H1 (cell line): ENCODE measurements around the gene XCL1. TPM values are rescaled to one million over a fixed set of nuclear protein-coding genes. Genes with fewer than 3 reads are reported as not detected.

Source experiments
- CTCF ChIA-PET: fragments of 300-600 bp; sonication (Branson Sonifier 250); formaldehyde crosslinking; loops from one replicate; lab custom pipeline; 2021; ENCODE audit not compliant: partially characterized antibody; lab: Charles Lee
- POLR2A ChIA-PET: fragments of 300-600 bp; sonication (Branson Sonifier 250); formaldehyde crosslinking; loops from one replicate; lab custom pipeline; 2021; ENCODE audit warnings: inconsistent platforms; ENCODE audit not compliant: partially characterized antibody; lab: Charles Lee
- DNase-seq, 2 experiments: peaks; one replicate each; pipeline versions ENCODE4 v3.0.0 to v3.0.0-alpha.2; 2010 to 2022; ENCODE audit warnings: low spot score in 2 of 2, low read depth in 1 of 2, mixed read lengths in 1 of 2
- FAIRE-seq: peaks from 2 replicates; lab custom pipeline; 2011; peaks lifted over from hg19 to GRCh38; lab: Jason Lieb, UNC
- H2AFZ ChIP-seq: 2 replicates; pipeline ENCODE4 v1.8.1; 2012; ENCODE audit warnings: low read length, inconsistent platforms
- H2AK5ac ChIP-seq: 2 replicates; pipeline ENCODE4 v1.6.1; 2013; ENCODE audit warnings: low read depth, low read length
- H2BK120ac ChIP-seq: replicated peaks from 2 replicates; pipeline ENCODE3; 2013; ENCODE audit warnings: low read depth, low read length, inconsistent platforms
- H2BK12ac ChIP-seq: 2 replicates; pipeline ENCODE4 v1.6.1; 2013; ENCODE audit warnings: low read depth, low read length
- H2BK15ac ChIP-seq: 2 replicates; pipeline ENCODE4 v1.6.1; 2013; ENCODE audit warnings: low read length
- H2BK20ac ChIP-seq: 2 replicates; pipeline ENCODE4 v1.6.1; 2013; ENCODE audit warnings: low read length
- H2BK5ac ChIP-seq: 2 replicates; pipeline ENCODE4 v1.6.1; 2013; ENCODE audit warnings: low read depth, low read length
- H3K14ac ChIP-seq: 2 replicates; pipeline ENCODE4 v1.6.1; 2013; ENCODE audit warnings: inconsistent platforms; ENCODE audit not compliant: insufficient read length
- H3K18ac ChIP-seq: 2 replicates; pipeline ENCODE4 v1.6.1; 2013; ENCODE audit warnings: low read length; ENCODE audit errors: extremely low read depth
- H3K23ac ChIP-seq: 2 replicates; pipeline ENCODE4 v1.6.1; 2013; ENCODE audit warnings: inconsistent platforms; ENCODE audit not compliant: insufficient read length
- H3K23me2 ChIP-seq: 2 replicates; pipeline ENCODE4 v1.6.1; 2013; ENCODE audit warnings: low read depth, low read length
- H3K27ac ChIP-seq: 2 replicates; pipeline ENCODE4 v1.6.1; 2011; ENCODE audit warnings: low read depth, low read length, inconsistent platforms
- H3K27me3 ChIP-seq, 4 experiments: replicated peaks in 1 of 4; 1 replicate in 1 of 4; 2 replicates in 3 of 4; pipeline versions ENCODE4 v1.6.1 to v1.8.1; 2011 to 2013; ENCODE audit warnings: low read length in 3 of 4, mild to moderate bottlenecking in 3 of 4, inconsistent platforms in 2 of 4, mixed read lengths in 2 of 4, moderate library complexity in 1 of 4; ENCODE audit not compliant: control insufficient read depth in 3 of 4, insufficient read depth in 3 of 4; ENCODE audit errors: extremely low read depth in 1 of 4
- H3K36me3 ChIP-seq, 4 experiments: 2 replicates each; pipeline versions ENCODE4 v1.6.1 to v1.8.1; 2011 to 2013; ENCODE audit warnings: mild to moderate bottlenecking in 4 of 4, low read length in 3 of 4, moderate library complexity in 2 of 4, control low read depth in 1 of 4, inconsistent platforms in 1 of 4; ENCODE audit not compliant: insufficient read depth in 4 of 4, control insufficient read depth in 2 of 4
- H3K4ac ChIP-seq: replicated peaks from 2 replicates; pipeline ENCODE3; 2013; ENCODE audit warnings: low read length, low read depth, mixed read lengths, inconsistent platforms; ENCODE audit not compliant: insufficient read length
- H3K4me1 ChIP-seq, 4 experiments: replicated peaks in 1 of 4; 1 replicate in 1 of 4; 2 replicates in 3 of 4; pipeline versions ENCODE4 v1.6.1 to v1.8.1; 2011 to 2013; ENCODE audit warnings: low read length in 3 of 4, inconsistent platforms in 2 of 4, mixed read lengths in 1 of 4; ENCODE audit not compliant: insufficient read depth in 4 of 4, control insufficient read depth in 3 of 4
- H3K4me2 ChIP-seq, 2 experiments: 2 replicates each; pipeline versions ENCODE4 v1.6.1 to v1.8.1; 2011 to 2013; ENCODE audit warnings: low read depth in 2 of 2, low read length in 2 of 2, control low read depth in 1 of 2, inconsistent platforms in 1 of 2, mild to moderate bottlenecking in 1 of 2; ENCODE audit not compliant: insufficient read depth in 1 of 2
- H3K4me3 ChIP-seq, 4 experiments: fragments of 200-600, 300-600 bp in 1 of 4; sonication (generic), shearing (Covaris generic), sonication (Bioruptor Twin) in 1 of 4; 2 replicates each; pipeline versions ENCODE4 v1.5.1 to v1.8.1; 2011 to 2016; ENCODE audit warnings: low read length in 4 of 4, low read depth in 3 of 4, control low read depth in 2 of 4, inconsistent platforms in 2 of 4, mild to moderate bottlenecking in 2 of 4, mixed read lengths in 1 of 4, moderate library complexity in 1 of 4; ENCODE audit not compliant: insufficient read depth in 2 of 4; ENCODE audit errors: extremely low read depth in 1 of 4
- H3K56ac ChIP-seq: replicated peaks from 2 replicates; pipeline ENCODE3; 2013; ENCODE audit warnings: low read depth, mild to moderate bottlenecking, mixed read lengths, low read length, inconsistent platforms; ENCODE audit not compliant: insufficient read length
- H3K79me1 ChIP-seq: 2 replicates; pipeline ENCODE4 v1.6.1; 2013; ENCODE audit warnings: low read depth, low read length, control low read depth
- H3K79me2 ChIP-seq, 2 experiments: 2 replicates each; pipeline versions ENCODE4 v1.6.1 to v1.8.1; 2012 to 2013; ENCODE audit warnings: low read length in 2 of 2, mild to moderate bottlenecking in 2 of 2, inconsistent platforms in 1 of 2; ENCODE audit not compliant: insufficient read depth in 2 of 2, control insufficient read depth in 1 of 2
- H3K9ac ChIP-seq, 4 experiments: replicated peaks in 1 of 4; 1 replicate in 1 of 4; 2 replicates in 3 of 4; pipeline versions ENCODE4 v1.6.1 to v1.8.1; 2011 to 2013; ENCODE audit warnings: low read depth in 3 of 4, low read length in 3 of 4, control low read depth in 2 of 4, mild to moderate bottlenecking in 2 of 4, moderate library complexity in 2 of 4, inconsistent platforms in 1 of 4; ENCODE audit errors: extremely low read depth in 1 of 4
- H3K9me3 ChIP-seq, 2 experiments: 2 replicates each; pipeline versions ENCODE4 v1.6.1 to v1.8.1; 2012 to 2013; ENCODE audit warnings: mild to moderate bottlenecking in 2 of 2, moderate library complexity in 2 of 2, control low read depth in 1 of 2, inconsistent platforms in 1 of 2, low read depth in 1 of 2, low read length in 1 of 2, mixed read lengths in 1 of 2; ENCODE audit not compliant: insufficient read depth in 2 of 2
- H4K20me1 ChIP-seq, 2 experiments: replicated peaks in 1 of 2; 2 replicates each; pipeline versions ENCODE3 to v1.8.1; 2011 to 2013; ENCODE audit warnings: inconsistent platforms in 2 of 2, low read length in 2 of 2, mild to moderate bottlenecking in 1 of 2; ENCODE audit not compliant: insufficient read depth in 2 of 2, control insufficient read depth in 1 of 2
- H4K5ac ChIP-seq: 2 replicates; pipeline ENCODE4 v1.6.1; 2013; ENCODE audit warnings: low read length, low read depth, mixed read lengths, inconsistent platforms; ENCODE audit not compliant: insufficient read length
- H4K8ac ChIP-seq: 2 replicates; pipeline ENCODE4 v1.8.0; 2013; ENCODE audit warnings: mild to moderate bottlenecking, moderate library complexity, low read length, inconsistent platforms; ENCODE audit not compliant: insufficient read depth; ENCODE audit errors: extremely low read depth
- H4K91ac ChIP-seq: replicated peaks from 2 replicates; pipeline ENCODE3; 2013; ENCODE audit warnings: low read length, mixed read lengths, inconsistent platforms; ENCODE audit not compliant: insufficient read length
- ATF3 ChIP-seq: IDR thresholded peaks from 2 replicates; pipeline ENCODE4 v1.6.1; 2011; ENCODE audit warnings: low read depth, mild to moderate bottlenecking, low read length; ENCODE audit not compliant: insufficient read depth
- CHD1 ChIP-seq: IDR thresholded peaks from 2 replicates; pipeline ENCODE4 v1.6.1; 2012; ENCODE audit warnings: low read depth, low read length, improper control_type of control experiment
- CTCF ChIP-seq, 3 experiments: IDR thresholded peaks; 1 replicate in 2 of 3; 2 replicates in 1 of 3; pipeline versions ENCODE4 v1.5.1 to v1.6.1; 2011; ENCODE audit warnings: low read length in 3 of 3, mild to moderate bottlenecking in 3 of 3, inconsistent platforms in 2 of 3, low read depth in 1 of 3, moderate library complexity in 1 of 3; ENCODE audit not compliant: insufficient read depth in 1 of 3; ENCODE audit errors: control extremely low read depth in 1 of 3
- POLR2A ChIP-seq, 2 experiments: IDR thresholded peaks; 1 replicate in 1 of 2; 2 replicates in 1 of 2; pipeline ENCODE4 v1.6.1; 2011; ENCODE audit warnings: low read depth in 2 of 2, low read length in 2 of 2, mild to moderate bottlenecking in 2 of 2; ENCODE audit errors: control extremely low read depth in 1 of 2
- POU5F1 ChIP-seq: IDR thresholded peaks from 2 replicates; pipeline ENCODE4 v1.6.1; 2011; ENCODE audit warnings: low read depth, mild to moderate bottlenecking, low read length, moderate library complexity
- RBBP5 ChIP-seq: IDR thresholded peaks from 2 replicates; pipeline ENCODE4 v1.7.1; 2012; ENCODE audit warnings: low read depth, mild to moderate bottlenecking, inconsistent platforms, low read length, moderate library complexity, borderline replicate concordance
- RNF2 ChIP-seq: fragments of 200-900, 300-1000 bp; sonication (generic); IDR thresholded peaks from 2 replicates; pipeline ENCODE4 v1.7.1; 2016; ENCODE audit warnings: borderline replicate concordance, low read depth, mild to moderate bottlenecking, antibody characterized with exemption, low read length; ENCODE audit not compliant: poor library complexity, severe bottlenecking; ENCODE audit errors: missing control alignments
- SIN3A ChIP-seq, 2 experiments: IDR thresholded peaks in 1 of 2; conservative IDR thresholded peaks in 1 of 2; 2 replicates each; pipeline ENCODE4 v1.6.1; 2011 to 2012; ENCODE audit warnings: low read length in 2 of 2, improper control_type of control experiment in 1 of 2, low read depth in 1 of 2, mild to moderate bottlenecking in 1 of 2
- SIX5 ChIP-seq: IDR thresholded peaks from 2 replicates; pipeline ENCODE4 v1.6.1; 2011; ENCODE audit warnings: mild to moderate bottlenecking, low read depth, low read length
- SP4 ChIP-seq: IDR thresholded peaks from 2 replicates; pipeline ENCODE4 v1.6.1; 2012; ENCODE audit warnings: low read length, inconsistent platforms
- WGBS, 2 experiments: shearing (Covaris generic) in 1 of 2; methylation state at CpG; one replicate each; pipeline versions ENCODE4 v1.1.6 to v1.1.7; 2013 to 2015; ENCODE audit warnings: low lambda C conversion rate in 2 of 2, mixed read lengths in 2 of 2, inconsistent platforms in 1 of 2, low coverage in 1 of 2, missing lambda C conversion rate in 1 of 2; ENCODE audit not compliant: insufficient replicate concordance in 2 of 2, insufficient coverage in 1 of 2, insufficient read length in 1 of 2; ENCODE audit errors: extremely low coverage in 1 of 2, missing lambda C conversion rate in 1 of 2; 5-methylcytosine and 5-hydroxymethylcytosine counted together
- polyA plus RNA-seq, 7 experiments: library from polyadenylated mRNA; depleted of rRNA in 3 of 7; stranded (reverse) in 5 of 7; unstranded in 2 of 7; fragments of >200 nt in 5 of 7; fragments of 200-250 nt in 2 of 7; gene quantifications; 1 replicate in 5 of 7; 2 replicates in 1 of 7; 4 replicates in 1 of 7; pipeline versions ENCODE4 v1.2.1 to v1.2.3, GENCODE V29; 2011 to 2013; ENCODE audit warnings: missing spikeins in 2 of 7, mixed read lengths in 2 of 7
- total RNA-seq: library from RNA; stranded (reverse); fragmentation: NEBNext Ultra II Directional; extraction: Animal tissue kit (Norgen Biotek cat#: 25700); gene quantifications from 2 replicates; pipeline ENCODE4 v1.2.1, GENCODE V29; 2021

The XCL1 gene
- total and polyA plus RNA-seq, 2 of the 8 experiments (the other 6 are each of a cell fraction or from before 2014, with no cell fraction given), result 0.39 to 0.63 TPM

GRCh38 chr1:168583571-168583970 is 7.2 kb downstream of the XCL1 start:
- TF ChIP-seq POLR2A (IDR thresholded peaks at IDR 0.05; ENCODE audit: control extremely low read depth in 1 of 2, low read depth in 2 of 2, low read length in 2 of 2), result no peak
- TF ChIP-seq SIX5, result no peak
- no peak for TF ChIP-seq CHD1
- TF ChIP-seq SIN3A (conservative IDR thresholded peaks at IDR 0.05 in 1 of 2, IDR thresholded peaks at IDR 0.05 in 1 of 2; ENCODE audit: low read depth in 1 of 2, low read length in 2 of 2), result no peak
- TF ChIP-seq RNF2, result no peak
- TF ChIP-seq POU5F1, result no peak
- no peak for TF ChIP-seq SP4
- TF ChIP-seq ATF3, result no peak
- TF ChIP-seq CTCF (IDR thresholded peaks at IDR 0.05; ENCODE audit: control extremely low read depth in 1 of 3, insufficient read depth in 1 of 3, low read depth in 1 of 3, low read length in 3 of 3), result no peak
- TF ChIP-seq RBBP5, result no peak
- Histone ChIP-seq H2BK120ac (no peak overlapping the region), H2AFZ (no peak overlapping the region), H4K91ac (no peak overlapping the region), H2BK15ac (no peak overlapping the region), H2BK20ac (no peak overlapping the region), H3K9me3 (no peaks in the 10 kb centered on the region), H4K20me1 (no peaks in the 10 kb centered on the region), H3K4me1 (no peaks in the 10 kb centered on the region), H3K4me2 (no peak overlapping the region), H3K27ac (no peak overlapping the region), H3K18ac (no peak overlapping the region), H3K14ac (no peak overlapping the region), H3K23me2 (no peaks in the 10 kb centered on the region; the same call in 1 of the 2 replicates), H4K5ac (no peak overlapping the region), H3K27me3 (no peaks in the 10 kb centered on the region), H3K4me3 (no peak overlapping the region), H3K4ac (no peak overlapping the region), H4K8ac (no peak overlapping the region), H3K79me1 (no peaks in the 10 kb centered on the region), H2BK5ac (no peak overlapping the region), H3K56ac (no peak overlapping the region), H3K23ac (no peak overlapping the region), H3K79me2 (no peaks in the 10 kb centered on the region), H3K36me3 (no peaks in the 10 kb centered on the region; a peak in 1 of 8 replicates), H2AK5ac (no peak overlapping the region), H2BK12ac (no peak overlapping the region), H3K9ac (no peak overlapping the region)
- 90% methylated on average over 6 of the region's 6 CpGs; no CpG with 5 or more reads in 1 of the 2 experiments for WGBS, 2 experiments
- ChIA-PET CTCF (interaction anchor here (0.9 to 3.0 kb wide), 5 partner anchors 9 to 241 kb away, joined by 3 to 7 read pairs (median 5); no protein-coding TSS in a partner anchor), POLR2A (no interaction called here)
- no peak for FAIRE-seq
- DNase-seq, result no peak
